Activated CD4-positive, CD25-positive, alpha-beta regulatory T cell treated with anti-CD3 and anti-CD28 coated beads, Interleukin-2, amount 50 U/mL, for 72 hours (primary cell): Measurements from ENCODE around the gene RPS26.
"Not testable (repeated sequence)": the region's sequence is repeated elsewhere in the genome, so short reads cannot be mapped to it uniquely, and the experiment has no call there.

Source experiments
- DNase-seq: peaks from one replicate; pipeline ENCODE4 v3.0.0; 2021

The RPS26 gene

GRCh38 chr12:56021889-56022497 lies 19.7 kb upstream of the RPS26 start:
- no peak for DNase-seq

GRCh38 chr12:56028511-56029165 lies 13.1 kb upstream of the RPS26 start:
- DNase-seq, result no peak

- no peak for DNase-seq
Observed at GRCh38 chr12:56029166-56029519, 12.6 kb upstream of the RPS26 start.

- no peak for DNase-seq
Observed at GRCh38 chr12:56029666-56030293, 11.9 kb upstream of the RPS26 start.

- no peak for DNase-seq
Observed at GRCh38 chr12:56031987-56032386, 9.7 kb upstream of the RPS26 start.

GRCh38 chr12:56034586-56035332 lies 7.0 kb upstream of the RPS26 start:
- peak; percentile 55 for DNase-seq

- no peak for DNase-seq
Observed at GRCh38 chr12:56037161-56037560, 4.6 kb upstream of the RPS26 start.

- DNase-seq, result no peak
Observed at GRCh38 chr12:56038022-56038655, 3.6 kb upstream of the RPS26 start.

- DNase-seq, result no peak
Observed at GRCh38 chr12:56040151-56040550, 1.6 kb upstream of the RPS26 start.

- DNase-seq, result no peak
Observed at GRCh38 chr12:56040963-56041551, 661 bp upstream of the RPS26 start.

GRCh38 chr12:56042430-56042813 lies 704 bp downstream of the RPS26 start:
- DNase-seq, result not testable (repeated sequence)

- no peak for DNase-seq
Observed at GRCh38 chr12:56042843-56043242, 1.1 kb downstream of the RPS26 start.

GRCh38 chr12:56046027-56046780 lies 4.5 kb downstream of the RPS26 start:
- no peak for DNase-seq

- no peak for DNase-seq
Observed at GRCh38 chr12:56053407-56053893, 11.7 kb downstream of the RPS26 start.

- not testable (repeated sequence) for DNase-seq
Observed at GRCh38 chr12:56059964-56060363, 18.2 kb downstream of the RPS26 start.

GRCh38 chr12:56061982-56062381 lies 20.3 kb downstream of the RPS26 start:
- DNase-seq, result no peak

- DNase-seq, result no peak
Observed at GRCh38 chr12:56062996-56063395, 21.3 kb downstream of the RPS26 start.

- DNase-seq, result no peak
Observed at GRCh38 chr12:56071648-56072047, 29.9 kb downstream of the RPS26 start.

- no peak for DNase-seq
Observed at GRCh38 chr12:56074396-56074795, 32.7 kb downstream of the RPS26 start.

- DNase-seq, result not testable (repeated sequence)
Observed at GRCh38 chr12:56077966-56078365, 36.2 kb downstream of the RPS26 start.

GRCh38 chr12:56078427-56078826 lies 36.7 kb downstream of the RPS26 start:
- DNase-seq, result no peak
